ENCODE results near the gene CEP85L.

- TF ChIP-seq, protein P1, sequence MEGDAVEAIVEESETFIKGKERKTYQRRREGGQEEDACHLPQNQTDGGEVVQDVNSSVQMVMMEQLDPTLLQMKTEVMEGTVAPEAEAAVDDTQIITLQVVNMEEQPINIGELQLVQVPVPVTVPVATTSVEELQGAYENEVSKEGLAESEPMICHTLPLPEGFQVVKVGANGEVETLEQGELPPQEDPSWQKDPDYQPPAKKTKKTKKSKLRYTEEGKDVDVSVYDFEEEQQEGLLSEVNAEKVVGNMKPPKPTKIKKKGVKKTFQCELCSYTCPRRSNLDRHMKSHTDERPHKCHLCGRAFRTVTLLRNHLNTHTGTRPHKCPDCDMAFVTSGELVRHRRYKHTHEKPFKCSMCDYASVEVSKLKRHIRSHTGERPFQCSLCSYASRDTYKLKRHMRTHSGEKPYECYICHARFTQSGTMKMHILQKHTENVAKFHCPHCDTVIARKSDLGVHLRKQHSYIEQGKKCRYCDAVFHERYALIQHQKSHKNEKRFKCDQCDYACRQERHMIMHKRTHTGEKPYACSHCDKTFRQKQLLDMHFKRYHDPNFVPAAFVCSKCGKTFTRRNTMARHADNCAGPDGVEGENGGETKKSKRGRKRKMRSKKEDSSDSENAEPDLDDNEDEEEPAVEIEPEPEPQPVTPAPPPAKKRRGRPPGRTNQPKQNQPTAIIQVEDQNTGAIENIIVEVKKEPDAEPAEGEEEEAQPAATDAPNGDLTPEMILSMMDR (IDR thresholded peaks at IDR 0.05; ENCODE audit: insufficient read depth, low read length): no peak
- TF ChIP-seq POLR2AphosphoS5 (IDR thresholded peaks at IDR 0.05; ENCODE audit: low read depth): no peak
- no peak for TF ChIP-seq GABPA (IDR thresholded peaks at IDR 0.05; ENCODE audit: low read depth)
- no peak for TF ChIP-seq SPI1 (IDR thresholded peaks at IDR 0.05; ENCODE audit: borderline replicate concordance, low read depth)
Measured at GRCh38 chr6:118546880-118547218, 104.5 kb downstream of the CEP85L start.
